ENCODE data around the gene SSBP3. TPM values are rescaled to one million over a fixed set of nuclear protein-coding genes. Genes with fewer than 3 reads are reported as not detected.

The SSBP3 gene
- total RNA-seq, 4 donors from 2014 or later, result 17.1 to 25.4 (median 21.5) TPM

DNA sequence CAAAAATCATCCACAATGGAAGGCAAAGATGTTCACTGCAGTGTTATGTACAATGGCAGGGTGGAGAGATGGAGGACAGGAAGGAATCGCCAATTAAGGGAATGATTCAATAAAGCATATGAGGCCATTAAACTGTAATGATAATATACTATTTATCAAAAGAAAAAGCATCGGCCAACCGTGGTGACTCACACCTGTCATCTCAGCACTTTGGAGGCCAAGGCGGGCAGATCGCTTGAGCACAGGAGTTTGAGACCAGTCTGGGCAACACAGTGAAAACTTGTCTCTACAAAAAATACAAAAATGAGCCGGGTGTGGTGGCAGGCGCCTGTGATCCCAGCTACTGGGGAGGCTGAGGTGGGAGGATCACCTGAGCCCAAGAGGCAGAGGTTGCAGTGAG, 89.1 kb downstream of the SSBP3 start:
- intact Hi-C loops (cut with DNase I), result no loop called here
- Histone ChIP-seq H3K9me3 (no peaks in the 10 kb centered on the region), H3K4me1 (peaks cover 24 to 86% (median 52%) of the 10 kb centered on the region in 3 donors), H3K36me3 (no peaks in the 10 kb centered on the region), H3K27me3 (no peaks in the 10 kb centered on the region), H3K4me3 (no peak overlapping the region), H3K27ac (peak overlapping the region in 1 of 4 donors; percentile 35)
- WGBS, 2 donors, result 32 to 36% methylated on average over 7 of the region's 7 CpGs
- no peak for DNase-seq
- TF ChIP-seq, protein P1, sequence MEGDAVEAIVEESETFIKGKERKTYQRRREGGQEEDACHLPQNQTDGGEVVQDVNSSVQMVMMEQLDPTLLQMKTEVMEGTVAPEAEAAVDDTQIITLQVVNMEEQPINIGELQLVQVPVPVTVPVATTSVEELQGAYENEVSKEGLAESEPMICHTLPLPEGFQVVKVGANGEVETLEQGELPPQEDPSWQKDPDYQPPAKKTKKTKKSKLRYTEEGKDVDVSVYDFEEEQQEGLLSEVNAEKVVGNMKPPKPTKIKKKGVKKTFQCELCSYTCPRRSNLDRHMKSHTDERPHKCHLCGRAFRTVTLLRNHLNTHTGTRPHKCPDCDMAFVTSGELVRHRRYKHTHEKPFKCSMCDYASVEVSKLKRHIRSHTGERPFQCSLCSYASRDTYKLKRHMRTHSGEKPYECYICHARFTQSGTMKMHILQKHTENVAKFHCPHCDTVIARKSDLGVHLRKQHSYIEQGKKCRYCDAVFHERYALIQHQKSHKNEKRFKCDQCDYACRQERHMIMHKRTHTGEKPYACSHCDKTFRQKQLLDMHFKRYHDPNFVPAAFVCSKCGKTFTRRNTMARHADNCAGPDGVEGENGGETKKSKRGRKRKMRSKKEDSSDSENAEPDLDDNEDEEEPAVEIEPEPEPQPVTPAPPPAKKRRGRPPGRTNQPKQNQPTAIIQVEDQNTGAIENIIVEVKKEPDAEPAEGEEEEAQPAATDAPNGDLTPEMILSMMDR (IDR thresholded peaks at IDR 0.05), result no peak
- no peak for TF ChIP-seq POLR2A (IDR thresholded peaks at IDR 0.05)

- no peak for DNase-seq
- no peak for TF ChIP-seq POLR2A (IDR thresholded peaks at IDR 0.05)
- TF ChIP-seq, protein P1 (IDR thresholded peaks at IDR 0.05), result no peak
- Histone ChIP-seq H3K27me3 (no peaks in the 10 kb centered on the region), H3K4me3 (no peak overlapping the region), H3K27ac (peak overlapping the region; percentile 60 to 86 (median 76)), H3K36me3 (no peaks in the 10 kb centered on the region), H3K4me1 (peaks cover 41 to 89% (median 61%) of the 10 kb centered on the region in 3 donors), H3K9me3 (no peaks in the 10 kb centered on the region)
- intact Hi-C loops (cut with DNase I), result no loop called here
- WGBS, 2 donors, result 78 to 87% methylated on average over 4 of the region's 4 CpGs
Observed at GRCh38 chr1:54315099-54315498, 91.1 kb downstream of the SSBP3 start.

GRCh38 chr1:54314696-54315095, 91.5 kb downstream of the SSBP3 start:
- peak overlapping the region; percentile 60 to 86 (median 76) for H3K27ac ChIP-seq
- no peaks in the 10 kb centered on the region for H3K27me3 ChIP-seq
- intact Hi-C loops (cut with DNase I), result no loop called here
- WGBS, 2 donors, result 10 to 33% methylated on average over 4 to 6 of the region's 6 CpGs
- no peak overlapping the region for H3K4me3 ChIP-seq
- peaks cover 46 to 93% (median 65%) of the 10 kb centered on the region in 3 donors for H3K4me1 ChIP-seq
- H3K36me3 ChIP-seq, result no peaks in the 10 kb centered on the region
- no peaks in the 10 kb centered on the region for H3K9me3 ChIP-seq
- no peak for TF ChIP-seq POLR2A (IDR thresholded peaks at IDR 0.05)
- TF ChIP-seq, protein P1 (IDR thresholded peaks at IDR 0.05), result no peak
- no peak for DNase-seq

DNA sequence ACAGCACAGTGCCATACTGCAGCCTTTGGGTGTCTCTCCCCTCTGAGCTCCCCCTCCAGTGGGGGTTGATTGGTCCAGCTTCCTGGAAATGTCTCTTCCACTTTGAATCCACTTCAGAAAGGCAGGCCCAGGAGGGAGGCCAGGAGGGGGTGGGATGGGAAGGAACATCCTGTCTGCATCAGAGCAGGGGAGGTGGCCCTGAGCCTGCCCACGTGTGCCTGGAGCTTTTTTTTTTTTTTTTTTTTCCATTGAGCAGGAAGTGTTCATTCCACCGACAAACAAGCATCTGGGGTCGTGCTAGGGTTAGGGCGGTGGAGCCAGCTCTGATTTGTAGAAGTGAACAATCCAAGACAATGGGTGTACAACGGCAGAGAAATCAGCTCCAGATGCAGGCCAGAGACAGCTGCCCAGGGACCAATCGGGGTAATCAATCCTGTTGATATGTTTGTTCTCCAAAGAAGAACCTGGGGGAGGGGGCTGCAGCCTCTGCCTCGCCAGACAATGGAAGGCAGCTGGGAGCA, 93.3 kb downstream of the SSBP3 start:
- TF ChIP-seq, protein P1 (IDR thresholded peaks at IDR 0.05), result no peak
- no peak for TF ChIP-seq POLR2A (IDR thresholded peaks at IDR 0.05)
- H3K4me1 ChIP-seq, result peaks cover 52 to 97% (median 70%) of the 10 kb centered on the region in 3 donors
- intact Hi-C loops (cut with DNase I), result no loop called here
- DNase-seq, result no peak
- H3K9me3 ChIP-seq, result no peaks in the 10 kb centered on the region
- no peaks in the 10 kb centered on the region for H3K36me3 ChIP-seq
- WGBS, 2 donors, result 40 to 41% methylated on average over 4 to 6 of the region's 7 CpGs
- H3K27me3 ChIP-seq, result no peaks in the 10 kb centered on the region
- peak overlapping the region; percentile 30 to 86 (median 77) for H3K27ac ChIP-seq
- no peak overlapping the region for H3K4me3 ChIP-seq

DNA sequence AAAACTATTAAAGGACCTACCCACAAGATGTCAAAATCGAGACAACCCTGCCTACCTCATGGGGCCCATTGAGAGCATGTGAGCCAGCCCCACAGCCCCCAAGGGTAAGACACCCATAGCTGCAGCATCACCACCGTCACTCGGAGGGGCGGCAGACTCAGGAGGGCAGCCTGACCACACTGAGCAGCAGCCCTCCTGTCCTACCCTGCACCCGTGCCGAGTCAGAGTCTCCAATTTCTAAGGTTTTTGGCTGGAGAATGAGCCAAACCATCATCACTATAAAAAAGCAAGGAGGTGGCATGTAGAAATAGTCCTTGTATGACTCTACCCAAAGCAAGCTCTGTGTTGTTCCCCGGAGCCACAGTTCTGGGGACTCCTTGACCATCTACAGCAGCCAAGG, 94.7 kb downstream of the SSBP3 start:
- no peaks in the 10 kb centered on the region for H3K36me3 ChIP-seq
- H3K27ac ChIP-seq, result peak overlapping the region in 3 of 4 donors; percentile 28 to 86 (median 75)
- no peak for DNase-seq
- H3K9me3 ChIP-seq, result no peaks in the 10 kb centered on the region
- no peak overlapping the region for H3K4me3 ChIP-seq
- no peaks in the 10 kb centered on the region for H3K27me3 ChIP-seq
- intact Hi-C loops (cut with DNase I), result no loop called here
- TF ChIP-seq, protein P1 (IDR thresholded peaks at IDR 0.05), result no peak
- no peak for TF ChIP-seq POLR2A (IDR thresholded peaks at IDR 0.05)
- WGBS, 2 donors, result 83 to 86% methylated on average over 5 to 6 of the region's 7 CpGs
- peaks cover 52 to 95% (median 68%) of the 10 kb centered on the region in 3 donors for H3K4me1 ChIP-seq
